Kidney (tissue), 14 donors: ENCODE data around the gene OTOG. TPM values are rescaled to one million over a fixed set of nuclear protein-coding genes. Genes with fewer than 3 reads are reported as not detected.

Experiments used
- DNase-seq, 5 donors: peaks; one replicate each; pipeline ENCODE4 v3.0.0-alpha.2; 2013 to 2020
- FAIRE-seq: peaks from 2 replicates; lab custom pipeline; 2012; peaks lifted over from hg19 to GRCh38; lab: Jason Lieb, UNC
- H3K27ac ChIP-seq, 2 donors: one replicate each; pipeline ENCODE4 v1.7.0; 2013; ENCODE audit warnings: low read depth in 2 of 2, low read length in 2 of 2, inconsistent platforms in 1 of 2
- H3K27me3 ChIP-seq: one replicate; pipeline ENCODE4 v1.7.1; 2013; ENCODE audit warnings: low read length, inconsistent platforms; ENCODE audit not compliant: control insufficient read depth, insufficient read depth
- H3K36me3 ChIP-seq, 3 donors: one replicate each; pipeline versions ENCODE4 v1.7.0 to v1.7.1; 2013; ENCODE audit warnings: low read length in 3 of 3, control low read depth in 1 of 3, inconsistent platforms in 1 of 3; ENCODE audit not compliant: insufficient read depth in 3 of 3, control insufficient read depth in 2 of 3
- H3K4me1 ChIP-seq, 3 donors: one replicate each; pipeline versions ENCODE4 v1.7.0 to v1.7.1; 2013; ENCODE audit warnings: low read length in 3 of 3, inconsistent platforms in 1 of 3, low read depth in 1 of 3; ENCODE audit not compliant: control insufficient read depth in 2 of 3, insufficient read depth in 2 of 3
- H3K4me3 ChIP-seq, 3 donors: one replicate each; pipeline versions ENCODE4 v1.7.0 to v1.8.1; 2013; ENCODE audit warnings: low read length in 3 of 3, control low read depth in 1 of 3, inconsistent platforms in 1 of 3
- H3K9ac ChIP-seq, 3 donors: one replicate each; pipeline versions ENCODE4 v1.7.0 to v1.7.1; 2013; ENCODE audit warnings: low read length in 3 of 3, control low read depth in 1 of 3, inconsistent platforms in 1 of 3
- H3K9me3 ChIP-seq, 3 donors: one replicate each; pipeline versions ENCODE4 v1.7.0 to v1.7.1; 2013; ENCODE audit warnings: low read length in 3 of 3, control low read depth in 1 of 3, inconsistent platforms in 1 of 3; ENCODE audit not compliant: control insufficient read depth in 2 of 3, insufficient read depth in 1 of 3
- intact Hi-C: fragments of 100-400 bp; cut with DNase I; formaldehyde crosslinking; loops from one replicate; pipeline ENCODE4 v1.11.1; 2022
- polyA plus RNA-seq: library from polyadenylated mRNA; stranded (reverse); fragments of 350-450 nt; fragmentation: Illumina TruSeq; extraction: RNeasy Lipid Tissue Mini Kit (QIAGEN cat#74804); gene quantifications from one replicate; pipeline ENCODE4 v1.2.3, GENCODE V29; 2014; ENCODE audit warnings: low read depth, low replicate concordance; ENCODE audit not compliant: insufficient read depth
- total RNA-seq: library from RNA; stranded (reverse); fragmentation: NEBNext Ultra II Directional; extraction: Animal tissue kit (Norgen Biotek cat#: 25700); gene quantifications from one replicate; pipeline ENCODE4 v1.2.1, GENCODE V29; 2021
- TF ChIP-seq, protein P1 (sequence below): IDR thresholded peaks from 3 replicates; pipeline ENCODE4 v1.5.1; 2012; ENCODE audit warnings: mild to moderate bottlenecking, moderate library complexity, borderline replicate concordance; ENCODE audit not compliant: insufficient read depth; ENCODE audit errors: extremely low read depth
- donor health status: control.
- donor health status: control.
- donor health status: control.
- donor health status: control.
- donor health status: control.
- donor health status: DM: yes; HTN: yes; CAD: no.
- donor health status: Normal renal cell carcinoma (clear cell type).

The OTOG gene
- total and polyA plus RNA-seq, 2 donors from 2014 or later, result 0.06 TPM; not detected in 1

DNA sequence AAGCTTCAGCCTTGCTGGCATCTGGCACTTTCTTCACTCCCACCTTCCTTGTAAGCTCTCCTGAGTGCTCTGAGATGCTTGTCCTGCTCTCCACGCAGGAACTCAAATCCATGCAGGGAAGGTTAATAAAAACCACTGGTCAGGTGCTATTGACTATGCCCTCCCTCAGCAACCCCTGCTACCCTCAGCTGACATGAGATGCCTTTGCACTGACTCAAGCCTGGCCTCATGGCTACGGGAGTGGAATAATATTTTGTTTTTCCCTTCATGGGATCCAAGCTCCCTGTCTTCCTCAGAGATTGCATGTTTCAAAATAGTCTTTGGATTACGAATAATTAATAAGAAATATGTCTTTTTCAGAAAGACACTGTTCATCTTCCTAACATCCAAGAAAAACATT lies 38.8 kb upstream of the OTOG start:
- Histone ChIP-seq H3K27ac (no peak overlapping the region), H3K9me3 (no peaks in the 10 kb centered on the region), H3K4me3 (no peak overlapping the region), H3K9ac (no peak overlapping the region), H3K4me1 (peaks cover 0 to 9% (median 0%) of the 10 kb centered on the region in 3 donors), H3K27me3 (no peaks in the 10 kb centered on the region), H3K36me3 (no peaks in the 10 kb centered on the region)
- TF ChIP-seq, protein P1, sequence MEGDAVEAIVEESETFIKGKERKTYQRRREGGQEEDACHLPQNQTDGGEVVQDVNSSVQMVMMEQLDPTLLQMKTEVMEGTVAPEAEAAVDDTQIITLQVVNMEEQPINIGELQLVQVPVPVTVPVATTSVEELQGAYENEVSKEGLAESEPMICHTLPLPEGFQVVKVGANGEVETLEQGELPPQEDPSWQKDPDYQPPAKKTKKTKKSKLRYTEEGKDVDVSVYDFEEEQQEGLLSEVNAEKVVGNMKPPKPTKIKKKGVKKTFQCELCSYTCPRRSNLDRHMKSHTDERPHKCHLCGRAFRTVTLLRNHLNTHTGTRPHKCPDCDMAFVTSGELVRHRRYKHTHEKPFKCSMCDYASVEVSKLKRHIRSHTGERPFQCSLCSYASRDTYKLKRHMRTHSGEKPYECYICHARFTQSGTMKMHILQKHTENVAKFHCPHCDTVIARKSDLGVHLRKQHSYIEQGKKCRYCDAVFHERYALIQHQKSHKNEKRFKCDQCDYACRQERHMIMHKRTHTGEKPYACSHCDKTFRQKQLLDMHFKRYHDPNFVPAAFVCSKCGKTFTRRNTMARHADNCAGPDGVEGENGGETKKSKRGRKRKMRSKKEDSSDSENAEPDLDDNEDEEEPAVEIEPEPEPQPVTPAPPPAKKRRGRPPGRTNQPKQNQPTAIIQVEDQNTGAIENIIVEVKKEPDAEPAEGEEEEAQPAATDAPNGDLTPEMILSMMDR, result no peak
- peak in 1 of 5 donors; percentile 68 for DNase-seq
- FAIRE-seq, result no peak
- intact Hi-C loops, result no loop called here

DNA sequence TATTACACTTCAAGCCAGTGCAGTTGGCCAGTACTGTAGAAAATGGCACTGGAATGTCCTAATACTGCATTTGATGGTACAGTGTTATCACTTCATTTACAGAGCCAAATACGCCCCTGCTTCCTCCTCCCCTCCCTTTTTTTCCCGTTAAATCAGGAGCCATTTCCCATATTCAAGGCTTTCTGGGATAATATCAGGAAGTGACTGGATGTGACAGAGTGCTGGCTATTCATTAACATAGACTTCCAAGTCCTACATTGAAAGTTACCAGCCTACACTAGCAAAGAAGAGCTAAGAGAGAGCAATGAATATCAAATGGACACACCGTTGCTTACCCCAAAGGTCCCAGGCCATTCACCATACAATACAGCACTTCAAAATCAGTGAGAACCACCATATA lies 38.3 kb upstream of the OTOG start:
- no peaks in the 10 kb centered on the region for H3K9me3 ChIP-seq
- H3K4me3 ChIP-seq, result no peak overlapping the region
- no peak for FAIRE-seq
- intact Hi-C loops, result no loop called here
- DNase-seq, result no peak
- no peak overlapping the region for H3K27ac ChIP-seq
- peaks cover 0 to 9% (median 0%) of the 10 kb centered on the region in 3 donors for H3K4me1 ChIP-seq
- H3K36me3 ChIP-seq, result no peaks in the 10 kb centered on the region
- H3K27me3 ChIP-seq, result no peaks in the 10 kb centered on the region
- H3K9ac ChIP-seq, result no peak overlapping the region
- TF ChIP-seq, protein P1, result no peak

DNA sequence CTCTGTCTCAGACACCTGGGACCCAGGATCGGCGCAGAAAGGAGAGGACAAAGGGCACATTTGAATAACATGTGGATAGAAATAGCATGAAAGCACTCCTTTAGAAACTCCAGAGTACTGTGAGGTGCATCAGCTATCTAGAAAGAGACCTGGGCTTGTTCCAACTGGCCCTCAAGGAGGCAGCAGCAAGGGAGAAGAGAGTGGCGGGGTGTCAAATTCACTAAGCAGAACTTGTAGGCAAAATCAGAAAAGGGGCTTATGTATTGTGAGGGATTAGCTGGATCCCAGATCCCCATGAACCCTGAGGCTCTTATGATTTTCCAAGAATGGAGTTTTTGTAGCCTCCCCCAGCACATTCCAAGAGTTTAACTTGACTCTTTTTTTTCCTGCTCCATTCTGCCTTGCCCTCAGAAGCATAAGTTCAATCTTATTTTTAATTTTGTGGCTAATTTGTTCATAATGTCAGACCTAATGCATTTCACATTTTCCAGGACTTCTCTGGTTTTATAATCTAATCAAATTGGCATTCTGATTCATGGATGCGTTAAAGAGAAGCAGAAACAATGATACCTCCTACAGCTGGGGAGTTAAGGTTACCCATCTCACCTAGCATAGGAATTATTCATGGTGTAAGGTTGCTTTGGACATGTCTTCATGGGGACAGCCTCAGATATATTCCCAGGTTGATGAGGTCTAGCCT lies 36.4 kb upstream of the OTOG start:
- no peaks in the 10 kb centered on the region for H3K9me3 ChIP-seq
- intact Hi-C loops, result no loop called here
- TF ChIP-seq, protein P1, result no peak
- no peak overlapping the region for H3K9ac ChIP-seq
- no peak overlapping the region for H3K4me3 ChIP-seq
- H3K27me3 ChIP-seq, result no peaks in the 10 kb centered on the region
- H3K4me1 ChIP-seq, result peaks cover 0 to 7% (median 0%) of the 10 kb centered on the region in 3 donors
- no peaks in the 10 kb centered on the region for H3K36me3 ChIP-seq
- DNase-seq (no peak), FAIRE-seq (no peak)
- no peak overlapping the region for H3K27ac ChIP-seq
